NCI-H510A treated with DMSO at 0.1 percent for 48 hours (cell line): ENCODE measurements around the gene IFT88.

Experiments
- DNase-seq: peaks from one replicate; lab custom pipeline; 2025; lab: John Stamatoyannopoulos, UW

IFT88 gene

GRCh38 chr13:20686863-20687579, 120.1 kb downstream of the IFT88 start:
- no peak for DNase-seq

- DNase-seq: no peak
Measured at GRCh38 chr13:20689291-20689690, 122.3 kb downstream of the IFT88 start.

- DNase-seq: no peak
Measured at GRCh38 chr13:20691616-20692015, 124.7 kb downstream of the IFT88 start.

GRCh38 chr13:20696073-20696472, 129.1 kb downstream of the IFT88 start:
- no peak for DNase-seq

GRCh38 chr13:20699715-20700114, 132.8 kb downstream of the IFT88 start:
- DNase-seq: no peak

GRCh38 chr13:20700288-20700687, 133.3 kb downstream of the IFT88 start:
- DNase-seq: no peak

DNA sequence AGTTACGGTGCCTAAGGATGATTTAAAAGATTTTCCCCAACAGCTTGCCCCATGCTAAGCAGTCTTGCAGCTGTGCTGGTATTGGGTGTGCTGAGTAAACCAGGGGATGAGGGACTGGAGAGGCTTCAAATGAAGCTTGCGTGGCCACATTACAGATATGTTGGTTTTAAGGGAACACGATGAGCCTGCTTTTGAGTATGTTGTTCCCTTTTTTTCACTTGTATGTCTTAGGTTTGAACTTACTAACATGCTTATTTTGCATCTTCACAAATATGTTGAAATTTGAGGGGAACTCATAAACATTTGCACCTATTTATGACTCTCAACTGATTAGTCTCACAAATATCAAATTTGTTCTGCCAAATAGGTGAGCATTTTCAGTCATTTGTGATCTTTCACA, 134.5 kb downstream of the IFT88 start:
- DNase-seq: no peak

GRCh38 chr13:20702530-20702914, 135.6 kb downstream of the IFT88 start:
- DNase-seq: peak; percentile 28

DNA sequence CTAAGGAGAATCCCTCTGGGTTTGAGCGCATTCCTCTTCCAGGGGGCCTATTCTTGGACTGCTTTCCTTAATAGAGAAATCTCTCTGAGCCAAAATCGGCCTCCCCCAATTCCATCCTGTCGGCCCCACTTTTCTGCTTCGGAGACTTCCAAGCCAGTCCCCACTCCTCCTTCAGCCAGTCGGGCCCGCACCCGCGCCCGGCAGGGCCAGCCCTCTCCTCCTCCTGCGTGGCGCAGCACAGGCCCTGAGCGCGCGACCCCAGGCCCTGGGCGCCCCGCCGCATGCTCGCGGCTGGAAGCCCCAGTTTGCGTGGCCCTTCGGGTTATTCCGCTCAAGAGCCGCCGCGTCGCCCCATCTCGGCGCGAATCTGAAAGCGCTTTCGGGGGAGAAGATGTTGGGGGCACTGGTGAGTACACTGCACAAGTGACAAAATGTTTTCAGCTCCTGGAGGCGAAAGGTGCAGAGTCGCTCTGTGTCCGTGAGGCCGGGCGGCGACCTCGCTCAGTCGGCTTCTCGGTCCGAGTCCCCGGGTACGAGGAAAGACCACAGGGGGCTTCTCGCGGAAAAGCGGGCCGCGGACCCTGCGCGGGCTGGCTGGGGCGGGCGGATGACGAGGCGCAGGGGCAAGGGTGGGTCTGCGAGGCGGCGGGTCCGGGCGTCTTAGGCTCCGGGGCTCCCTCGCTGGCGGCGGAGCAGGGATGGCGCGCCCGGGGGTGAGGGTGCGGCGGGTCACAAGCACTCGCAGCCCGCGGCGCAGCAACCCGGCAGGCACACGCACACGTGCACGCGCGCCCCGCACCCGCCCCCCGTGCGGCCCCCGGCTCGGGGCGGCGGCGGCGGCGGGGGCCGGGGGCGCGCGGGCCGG, 136.2 kb downstream of the IFT88 start, which contains the start of gene IL17D:
IL17D (plus strand) TSS at position 785 of the 865 bp plus-strand sequence. CDS start 303 bp downstream, outside the sequence.
- no peak for DNase-seq

- peak; percentile 42 for DNase-seq
Measured at GRCh38 chr13:20703780-20704458, 137.0 kb downstream of the IFT88 start.

DNA sequence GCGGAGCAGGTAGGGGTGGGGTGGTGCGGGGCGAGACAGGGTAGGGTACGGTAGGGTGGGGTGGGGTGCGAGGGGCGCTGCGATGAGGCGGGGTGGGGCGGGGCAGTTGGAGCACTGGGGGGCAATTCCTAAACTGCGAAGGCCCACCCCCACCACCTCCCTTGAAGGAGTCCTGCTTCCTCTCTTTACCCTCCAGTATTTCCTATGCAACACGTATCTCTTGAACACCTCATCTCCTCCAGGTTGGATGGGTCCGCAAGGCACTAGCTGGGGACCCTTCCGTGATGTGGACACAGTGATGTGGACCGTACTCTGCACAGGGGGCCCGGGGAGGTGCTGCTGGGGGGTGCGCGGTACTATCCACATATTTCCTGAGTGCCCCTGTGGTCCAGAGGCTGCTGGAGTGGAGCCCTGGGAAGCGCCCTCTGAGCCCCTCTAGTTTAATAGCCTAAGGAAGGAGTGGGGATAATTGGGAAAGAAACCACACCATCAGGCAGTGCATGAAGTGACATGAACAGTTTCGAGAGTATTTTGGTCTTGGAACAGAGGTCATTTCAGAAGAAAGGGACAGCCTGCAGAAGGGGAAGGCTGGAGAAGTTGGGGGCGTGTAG, 137.6 kb downstream of the IFT88 start:
- DNase-seq: no peak

- DNase-seq: no peak
Measured at GRCh38 chr13:20706661-20707060, 139.7 kb downstream of the IFT88 start.

DNA sequence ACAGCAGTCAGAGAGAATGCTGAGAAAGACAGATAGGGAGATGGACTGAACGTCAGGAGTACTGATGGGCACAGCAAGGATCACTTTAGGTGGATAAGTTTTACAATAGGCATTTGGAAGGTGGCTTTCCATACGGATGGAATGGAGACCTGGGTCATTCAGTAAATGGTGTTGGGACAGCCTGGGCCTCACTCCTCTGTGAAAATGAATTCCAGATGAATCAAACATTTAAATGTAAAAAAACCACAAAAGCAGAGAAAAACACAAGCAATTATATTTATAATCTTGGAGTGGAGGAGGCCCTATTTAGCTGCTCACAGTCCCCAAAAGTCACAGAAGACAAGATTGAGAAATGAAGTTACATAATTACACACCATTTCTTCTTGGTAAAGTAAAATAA, 141.3 kb downstream of the IFT88 start:
- no peak for DNase-seq

DNA sequence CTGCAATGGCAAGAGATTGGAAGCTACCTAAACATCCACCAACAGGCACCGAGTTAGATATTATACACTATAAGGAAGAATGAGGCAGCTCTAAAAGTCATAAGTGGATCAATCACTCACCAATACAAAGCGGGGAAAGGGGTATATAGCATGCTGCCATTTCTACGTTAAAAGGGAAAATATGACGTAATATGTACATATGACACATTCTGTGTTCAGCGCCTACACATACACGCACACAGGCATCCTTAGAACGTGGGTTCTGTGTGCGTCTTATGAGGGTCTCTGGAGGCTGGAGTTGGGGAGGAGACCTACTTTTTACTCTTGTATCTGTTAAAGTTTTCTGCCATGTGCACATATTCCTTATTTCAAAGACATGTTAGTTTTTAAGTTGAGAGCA, 142.4 kb downstream of the IFT88 start:
- no peak for DNase-seq

DNA sequence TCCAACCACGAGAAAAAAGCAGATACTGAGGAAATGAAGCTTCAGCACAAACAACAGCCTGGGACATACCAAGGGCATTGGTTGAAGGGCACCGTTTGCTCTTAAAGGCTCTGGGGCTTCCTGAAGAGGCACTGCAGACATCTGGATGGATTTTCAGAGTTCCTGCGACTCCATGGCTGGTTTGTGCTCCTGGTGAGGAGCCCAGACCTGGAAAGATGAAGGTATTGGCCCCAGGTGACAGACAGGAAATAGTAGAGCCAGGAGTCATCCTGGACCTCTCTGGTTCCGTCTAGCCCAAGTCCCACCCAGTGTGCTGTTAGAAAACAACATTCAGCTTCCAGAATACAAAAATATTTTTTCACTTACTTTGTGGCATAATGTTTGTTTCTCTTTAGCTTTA, 142.8 kb downstream of the IFT88 start:
- DNase-seq: no peak

DNA sequence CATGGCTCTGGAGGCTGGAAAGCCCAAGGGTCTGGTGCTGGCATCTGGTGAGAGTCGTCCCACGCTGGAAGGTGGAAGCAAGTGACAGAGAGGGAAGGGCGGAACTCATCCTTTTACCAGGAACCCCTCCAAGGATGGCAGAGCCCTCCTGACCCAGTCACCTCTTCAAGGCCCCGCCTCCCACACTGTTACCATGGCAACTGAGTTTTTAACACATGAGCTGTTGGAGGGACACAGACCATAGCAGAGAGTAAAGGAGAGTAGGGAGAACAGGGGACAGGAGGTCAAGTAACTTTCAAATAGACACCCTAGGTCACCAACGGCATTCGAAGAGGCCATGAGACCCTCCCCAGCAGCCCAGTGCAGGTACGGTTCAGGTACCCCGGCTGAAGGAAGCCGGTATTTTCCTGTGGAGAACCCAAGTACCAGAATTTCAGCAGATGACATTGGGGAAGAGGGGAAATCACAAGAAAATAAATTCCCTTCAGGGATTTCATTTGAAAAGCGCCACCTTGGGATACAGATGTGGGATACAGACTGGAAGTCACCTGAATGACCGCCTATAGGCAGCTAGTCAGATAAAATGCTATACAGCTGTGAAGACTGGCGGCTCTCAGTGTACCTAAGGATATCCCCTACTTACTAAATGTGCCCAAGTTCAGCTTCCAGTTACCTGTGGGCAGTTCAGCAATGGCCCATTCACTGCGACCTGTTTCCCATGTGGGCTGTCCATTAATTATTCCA, 144.5 kb downstream of the IFT88 start:
- DNase-seq: no peak

DNA sequence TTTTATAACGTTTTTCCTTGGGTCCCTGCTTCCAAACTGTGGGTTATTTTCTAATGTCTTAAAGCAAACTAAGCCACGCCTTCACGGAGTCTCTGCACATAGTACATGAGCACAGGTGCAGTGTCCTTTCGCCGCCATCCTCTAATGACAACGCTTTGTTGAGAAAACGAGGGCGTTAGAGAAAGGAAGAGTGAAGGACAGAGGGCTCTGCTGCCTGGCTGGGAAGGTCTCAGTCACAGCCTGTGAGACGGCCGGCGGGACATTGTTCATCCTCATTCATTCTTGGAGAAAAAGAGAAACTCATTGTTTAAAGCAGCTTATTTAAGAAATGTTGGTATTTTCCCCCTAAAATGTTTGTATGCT, 146.0 kb downstream of the IFT88 start:
- no peak for DNase-seq

- DNase-seq: no peak
Measured at GRCh38 chr13:20713751-20714150, 146.8 kb downstream of the IFT88 start.

DNA sequence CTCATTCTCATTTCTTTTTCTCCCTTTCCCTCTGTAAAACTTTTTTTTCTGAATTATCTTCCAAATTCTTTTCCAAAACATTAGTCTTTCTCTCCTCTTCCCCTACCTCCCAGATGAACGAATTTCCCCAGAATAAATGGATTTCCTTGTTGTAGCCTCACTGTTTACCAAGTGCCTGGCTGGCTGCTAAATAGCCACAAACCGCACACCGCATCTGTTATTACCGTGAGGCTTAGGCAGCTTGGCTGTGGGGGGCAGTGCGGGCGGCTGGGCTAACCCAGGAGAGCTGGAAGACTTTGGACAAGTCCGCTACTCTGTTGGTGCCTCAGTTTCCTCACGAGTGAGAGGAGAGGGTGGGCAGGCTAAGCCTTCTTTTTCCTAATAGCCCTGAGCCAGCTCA, 147.2 kb downstream of the IFT88 start:
- no peak for DNase-seq

- DNase-seq: no peak
Measured at GRCh38 chr13:20714563-20715329, 147.8 kb downstream of the IFT88 start.

DNA sequence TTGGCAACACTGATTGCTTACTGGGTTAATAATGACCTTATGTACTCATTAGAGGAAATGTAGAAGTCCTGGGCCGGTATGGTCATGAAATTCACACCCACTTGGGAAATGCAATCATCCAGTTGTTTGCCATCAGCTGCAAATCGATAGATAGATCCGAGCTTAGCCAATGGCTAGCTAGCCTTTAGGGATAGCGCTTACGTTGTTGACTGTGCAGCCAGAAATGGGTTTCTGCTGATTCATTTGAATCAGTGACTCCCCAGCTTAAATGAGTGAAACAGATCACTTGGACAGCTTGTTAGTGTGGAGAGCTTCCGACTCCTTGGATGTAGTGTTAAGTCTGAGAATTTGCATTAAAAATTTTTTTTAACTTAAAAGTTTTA, 148.4 kb downstream of the IFT88 start:
- DNase-seq: no peak
